Measurements from ENCODE around the gene CADM1.

DNA sequence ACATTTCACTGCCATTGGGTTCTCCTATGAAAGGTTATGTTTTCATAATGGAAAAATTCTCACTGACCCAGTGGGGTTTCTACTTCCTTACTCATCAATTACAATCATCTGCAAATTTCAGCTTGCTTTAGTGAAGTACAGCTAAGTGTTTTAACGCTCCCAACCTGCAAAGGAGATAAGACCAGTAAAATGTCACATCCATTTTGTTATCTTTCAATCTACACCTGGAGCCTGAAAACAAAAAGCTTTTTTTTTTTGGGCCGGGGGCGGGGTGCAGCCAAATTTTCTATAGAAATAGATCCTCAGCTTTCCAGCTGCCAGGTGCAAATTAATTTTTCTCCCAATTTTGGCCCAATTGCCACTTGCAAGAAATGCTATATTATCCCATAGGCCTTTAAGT lies 40.6 kb downstream of the CADM1 start:
- TF ChIP-seq, protein P1, sequence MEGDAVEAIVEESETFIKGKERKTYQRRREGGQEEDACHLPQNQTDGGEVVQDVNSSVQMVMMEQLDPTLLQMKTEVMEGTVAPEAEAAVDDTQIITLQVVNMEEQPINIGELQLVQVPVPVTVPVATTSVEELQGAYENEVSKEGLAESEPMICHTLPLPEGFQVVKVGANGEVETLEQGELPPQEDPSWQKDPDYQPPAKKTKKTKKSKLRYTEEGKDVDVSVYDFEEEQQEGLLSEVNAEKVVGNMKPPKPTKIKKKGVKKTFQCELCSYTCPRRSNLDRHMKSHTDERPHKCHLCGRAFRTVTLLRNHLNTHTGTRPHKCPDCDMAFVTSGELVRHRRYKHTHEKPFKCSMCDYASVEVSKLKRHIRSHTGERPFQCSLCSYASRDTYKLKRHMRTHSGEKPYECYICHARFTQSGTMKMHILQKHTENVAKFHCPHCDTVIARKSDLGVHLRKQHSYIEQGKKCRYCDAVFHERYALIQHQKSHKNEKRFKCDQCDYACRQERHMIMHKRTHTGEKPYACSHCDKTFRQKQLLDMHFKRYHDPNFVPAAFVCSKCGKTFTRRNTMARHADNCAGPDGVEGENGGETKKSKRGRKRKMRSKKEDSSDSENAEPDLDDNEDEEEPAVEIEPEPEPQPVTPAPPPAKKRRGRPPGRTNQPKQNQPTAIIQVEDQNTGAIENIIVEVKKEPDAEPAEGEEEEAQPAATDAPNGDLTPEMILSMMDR (IDR thresholded peaks at IDR 0.05), result no peak
- TF ChIP-seq POLR2A (IDR thresholded peaks at IDR 0.05), result no peak

Measured in heart left ventricle (tissue), 13 donors.